Measurements from ENCODE around the gene NPAS3.

NPAS3 gene

DNA sequence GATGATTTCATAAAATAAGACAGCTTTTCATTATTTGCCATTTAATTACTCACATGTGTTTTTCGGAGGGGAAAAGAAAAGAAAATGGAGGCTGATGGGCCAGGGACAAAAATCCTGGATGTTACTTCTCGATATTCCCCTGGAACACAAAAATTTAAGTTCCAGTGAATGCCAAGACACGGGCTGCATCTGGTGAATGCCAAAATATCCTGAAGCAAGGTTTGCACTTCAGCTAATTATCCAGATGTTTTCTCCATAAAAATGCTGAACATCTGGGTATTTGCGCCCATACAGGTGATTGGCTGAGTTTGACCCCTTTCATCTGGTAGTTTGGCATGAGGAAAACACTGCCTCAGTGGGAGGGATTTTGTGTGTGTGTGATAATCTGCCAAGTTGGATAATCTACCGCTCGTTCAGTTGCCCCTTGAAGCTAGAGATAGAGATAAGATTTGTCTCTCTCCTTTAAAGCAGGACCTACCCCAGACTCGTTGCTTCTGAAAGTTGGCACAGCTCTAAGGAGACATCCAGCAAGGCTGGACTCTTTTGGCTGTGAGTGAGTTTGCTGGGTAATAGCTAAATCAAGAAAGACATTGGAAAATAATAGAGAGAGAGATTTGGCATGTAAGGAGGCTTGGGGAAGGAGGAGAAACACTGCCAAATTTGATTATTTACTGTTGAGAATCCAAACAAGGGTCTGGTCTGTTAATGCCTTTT is 622.2 kb downstream of the NPAS3 start:
- no peaks in the 10 kb centered on the region for H3K27me3 Mint-ChIP-seq
- DNase-seq (ENCODE audit: low spot score in 2 of 2) (no peak), ATAC-seq (replicated peaks; ENCODE audit: extremely low read depth, poor library complexity, severe bottlenecking) (no peak)
- H3K9me3 Mint-ChIP-seq: peaks cover 2% of the 10 kb centered on the region
- no peaks in the 10 kb centered on the region for H3K4me1 Mint-ChIP-seq
- H3K27ac Mint-ChIP-seq (ENCODE audit: low read depth): no peak overlapping the region
- no peaks in the 10 kb centered on the region for H3K36me3 Mint-ChIP-seq (ENCODE audit: insufficient read depth)
- H3K4me3 Mint-ChIP-seq: no peak overlapping the region

DNA sequence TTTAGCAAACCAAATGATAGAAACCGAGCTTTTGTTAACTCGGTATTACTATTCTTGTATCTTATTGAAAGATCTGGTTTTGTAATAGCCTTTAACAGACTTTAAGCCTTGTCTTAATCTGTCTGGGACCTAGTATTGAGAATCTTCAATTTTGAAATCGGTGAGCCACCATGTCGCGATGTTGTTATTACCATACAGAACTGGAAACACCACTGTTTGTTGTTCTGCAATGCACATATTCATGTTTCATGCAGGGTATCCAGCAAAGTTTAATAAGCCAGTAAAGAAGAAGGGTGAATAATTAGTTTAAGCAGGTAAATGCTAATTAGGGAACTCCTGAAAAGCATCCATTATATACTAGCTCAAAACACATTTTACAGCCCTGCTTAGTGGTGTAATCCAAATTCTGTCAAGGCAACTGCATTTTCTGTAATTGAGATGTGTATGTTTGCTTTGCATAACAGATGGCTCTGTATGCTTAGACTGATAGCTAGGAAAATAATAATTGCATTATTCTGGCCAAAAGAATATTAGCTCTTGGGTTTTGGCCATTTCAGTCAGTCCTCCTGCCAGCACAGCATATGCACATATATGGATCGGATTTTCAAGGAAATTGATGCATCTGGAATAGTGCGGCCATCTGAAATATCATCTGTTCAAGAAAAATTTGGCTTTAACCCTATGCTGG is 623.0 kb downstream of the NPAS3 start:
- no peak overlapping the region for H3K4me3 Mint-ChIP-seq
- no peak for ATAC-seq (replicated peaks; ENCODE audit: extremely low read depth, poor library complexity, severe bottlenecking)
- DNase-seq (ENCODE audit: low spot score in 2 of 2): no peak
- H3K4me1 Mint-ChIP-seq: no peaks in the 10 kb centered on the region
- H3K9me3 Mint-ChIP-seq: no peaks in the 10 kb centered on the region
- no peaks in the 10 kb centered on the region for H3K36me3 Mint-ChIP-seq (ENCODE audit: insufficient read depth)
- H3K27ac Mint-ChIP-seq (ENCODE audit: low read depth): no peak overlapping the region
- no peaks in the 10 kb centered on the region for H3K27me3 Mint-ChIP-seq

DNA sequence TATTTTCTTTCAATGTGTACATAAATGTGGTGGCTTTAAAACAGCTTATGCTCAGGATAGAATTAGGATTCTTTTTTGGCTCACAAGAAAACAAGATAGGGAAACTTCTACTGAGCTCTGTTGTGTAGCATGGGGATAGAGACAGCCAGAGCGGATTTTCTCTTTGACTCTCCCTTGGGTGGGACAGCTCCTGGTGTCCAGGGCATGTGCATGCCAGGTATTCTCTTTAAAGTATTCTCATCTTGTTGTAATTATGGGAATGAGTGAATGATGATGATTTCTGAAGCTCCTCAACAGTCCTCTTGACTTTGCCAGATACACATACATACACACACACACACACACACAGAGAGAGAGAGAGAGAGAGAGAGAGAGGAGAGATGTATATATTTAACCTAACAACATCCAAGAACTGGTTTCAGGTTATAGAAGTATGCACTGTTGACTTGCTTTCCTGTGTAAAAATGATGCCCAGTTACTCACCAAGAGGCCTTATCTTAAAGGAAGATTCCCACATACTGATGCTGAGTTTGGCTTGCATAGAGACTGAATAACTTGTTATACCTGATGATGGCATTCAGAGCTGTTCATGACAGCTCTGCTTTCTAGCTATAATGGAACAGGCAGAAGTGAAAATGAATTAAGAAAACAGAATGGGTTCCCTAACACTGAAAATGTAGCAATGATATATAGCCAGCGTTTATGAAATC is 624.7 kb downstream of the NPAS3 start:
- Mint-ChIP-seq H3K27ac (ENCODE audit: low read depth) (no peak overlapping the region), H3K36me3 (ENCODE audit: insufficient read depth) (no peaks in the 10 kb centered on the region), H3K27me3 (no peaks in the 10 kb centered on the region), H3K4me1 (no peaks in the 10 kb centered on the region), H3K9me3 (no peaks in the 10 kb centered on the region), H3K4me3 (no peak overlapping the region)
- DNase-seq (ENCODE audit: low spot score in 2 of 2): no peak
- ATAC-seq (replicated peaks; ENCODE audit: extremely low read depth, poor library complexity, severe bottlenecking): no peak

DNA sequence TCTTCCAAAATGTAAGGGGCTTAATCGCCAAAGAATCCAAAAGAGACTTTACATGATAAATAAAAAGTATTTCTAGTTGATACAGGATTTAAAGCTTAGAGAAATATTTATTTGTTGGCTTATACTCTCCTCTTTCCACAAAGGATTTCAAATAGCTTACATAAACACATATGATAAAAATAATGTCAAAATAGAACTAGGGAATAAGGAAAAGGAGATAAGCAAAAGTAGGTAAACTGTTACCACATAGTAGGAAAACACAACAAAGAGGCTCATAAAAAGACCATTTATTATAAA is 625.2 kb downstream of the NPAS3 start:
- Mint-ChIP-seq H3K27me3 (no peaks in the 10 kb centered on the region), H3K36me3 (ENCODE audit: insufficient read depth) (no peaks in the 10 kb centered on the region), H3K4me1 (no peaks in the 10 kb centered on the region), H3K9me3 (no peaks in the 10 kb centered on the region), H3K4me3 (no peak overlapping the region), H3K27ac (ENCODE audit: low read depth) (no peak overlapping the region)
- DNase-seq (ENCODE audit: low spot score in 2 of 2): no peak
- ATAC-seq (replicated peaks; ENCODE audit: extremely low read depth, poor library complexity, severe bottlenecking): no peak

DNA sequence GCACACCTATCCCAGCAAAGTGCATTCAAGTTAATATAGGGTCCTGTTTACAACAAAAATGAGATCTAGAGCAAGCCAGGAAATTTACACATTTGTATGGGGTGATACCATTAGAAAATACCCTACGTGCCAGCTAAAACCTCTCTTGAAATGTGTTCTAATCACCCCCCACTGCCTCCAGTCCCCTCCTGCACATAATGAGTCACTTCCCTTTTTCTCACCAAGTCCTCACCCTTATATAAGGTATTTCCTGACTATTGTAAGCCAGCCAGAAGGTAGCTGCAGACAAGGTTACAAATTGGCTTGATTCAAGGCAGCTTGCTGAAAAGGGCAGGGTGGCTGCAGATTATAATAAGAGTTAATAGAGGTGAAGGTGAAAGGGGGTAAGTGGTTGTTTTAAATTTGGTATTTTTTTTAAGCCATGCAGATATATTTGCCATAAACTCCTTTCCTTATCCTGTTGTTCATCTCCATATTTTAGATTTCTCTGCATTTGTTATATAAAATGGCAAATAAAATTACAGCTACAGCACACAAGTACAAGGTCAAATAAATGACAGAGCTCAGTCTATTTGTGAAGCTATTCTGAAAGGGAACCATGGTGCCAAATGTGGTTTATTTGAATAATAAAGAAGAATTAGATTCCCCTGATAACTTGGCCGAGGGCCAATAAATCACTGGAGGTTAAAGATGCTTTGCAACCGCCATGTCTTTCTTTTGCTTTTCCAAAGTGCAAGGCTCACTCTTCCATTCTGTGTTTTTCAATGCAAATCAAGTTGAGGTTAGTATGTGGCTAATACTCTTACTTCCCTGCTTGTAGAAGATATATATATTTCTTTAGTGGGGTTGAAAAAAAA is 626.3 kb downstream of the NPAS3 start:
- ATAC-seq (replicated peaks; ENCODE audit: extremely low read depth, poor library complexity, severe bottlenecking) (no peak), DNase-seq (ENCODE audit: low spot score in 2 of 2) (no peak)
- no peaks in the 10 kb centered on the region for H3K4me1 Mint-ChIP-seq
- no peaks in the 10 kb centered on the region for H3K27me3 Mint-ChIP-seq
- peaks cover 4% of the 10 kb centered on the region for H3K9me3 Mint-ChIP-seq
- H3K27ac Mint-ChIP-seq (ENCODE audit: low read depth): no peak overlapping the region
- H3K4me3 Mint-ChIP-seq: no peak overlapping the region
- no peaks in the 10 kb centered on the region for H3K36me3 Mint-ChIP-seq (ENCODE audit: insufficient read depth)

DNA sequence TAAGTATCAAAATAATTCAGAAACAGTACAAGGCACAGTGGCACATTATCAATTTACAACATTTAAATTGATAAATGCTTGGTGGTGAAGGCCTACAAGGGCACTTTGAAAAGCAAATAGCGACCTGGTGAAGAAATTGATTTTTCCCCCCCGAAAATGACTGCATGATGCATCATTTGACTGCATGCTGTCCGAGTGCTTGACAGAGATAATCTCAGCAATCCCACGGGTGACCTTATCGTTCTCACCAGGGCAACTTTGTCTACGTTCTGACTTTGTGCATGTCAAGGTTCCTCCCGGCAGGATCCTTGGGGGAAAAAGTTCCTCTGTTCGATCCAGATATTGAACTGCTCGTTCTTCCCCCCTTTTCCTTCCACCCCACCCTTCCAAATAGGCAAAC is 627.4 kb downstream of the NPAS3 start:
- Mint-ChIP-seq H3K9me3 (peaks cover 4% of the 10 kb centered on the region), H3K27ac (ENCODE audit: low read depth) (no peak overlapping the region), H3K4me1 (no peaks in the 10 kb centered on the region), H3K36me3 (ENCODE audit: insufficient read depth) (no peaks in the 10 kb centered on the region), H3K27me3 (no peaks in the 10 kb centered on the region), H3K4me3 (no peak overlapping the region)
- DNase-seq (ENCODE audit: low spot score in 2 of 2) (no peak), ATAC-seq (replicated peaks; ENCODE audit: extremely low read depth, poor library complexity, severe bottlenecking) (no peak)

DNA sequence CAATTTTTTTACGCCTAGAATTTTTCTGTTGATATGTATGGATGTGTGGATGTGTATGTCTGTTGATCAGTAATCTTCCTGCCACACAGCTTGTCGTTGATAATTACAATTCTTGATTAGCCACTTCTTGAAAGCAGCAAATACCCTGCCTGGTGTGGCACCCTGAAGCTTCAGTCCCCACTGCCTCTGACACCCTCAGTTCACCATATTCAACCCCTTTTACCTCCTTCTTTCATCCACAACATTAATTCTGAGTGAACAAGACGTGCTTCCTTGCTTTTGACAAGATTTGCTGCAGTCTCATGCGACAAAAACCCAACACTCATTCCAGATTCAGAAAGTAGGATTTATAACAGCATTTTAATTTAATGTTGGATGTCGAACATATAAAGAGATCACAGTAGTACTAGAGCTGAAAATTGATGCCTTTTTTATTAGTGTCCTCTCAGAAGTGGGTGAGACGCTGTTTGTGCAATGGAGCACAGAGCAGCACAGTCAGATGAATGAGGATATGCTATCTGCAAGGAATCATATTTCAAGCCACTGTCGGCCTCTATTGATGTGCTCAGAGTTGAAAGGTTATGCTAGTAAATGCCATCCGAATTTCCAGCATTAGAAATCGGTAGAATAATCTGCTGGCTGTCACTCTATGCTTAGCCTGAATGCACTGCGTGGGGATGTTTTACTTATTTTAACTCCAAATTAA is 628.5 kb downstream of the NPAS3 start:
- no peak for DNase-seq (ENCODE audit: low spot score in 2 of 2)
- H3K4me3 Mint-ChIP-seq: no peak overlapping the region
- no peaks in the 10 kb centered on the region for H3K36me3 Mint-ChIP-seq (ENCODE audit: insufficient read depth)
- H3K27me3 Mint-ChIP-seq: no peaks in the 10 kb centered on the region
- no peak overlapping the region for H3K27ac Mint-ChIP-seq (ENCODE audit: low read depth)
- H3K9me3 Mint-ChIP-seq: peaks cover 4% of the 10 kb centered on the region
- H3K4me1 Mint-ChIP-seq: no peaks in the 10 kb centered on the region
- no peak for ATAC-seq (replicated peaks; ENCODE audit: extremely low read depth, poor library complexity, severe bottlenecking)

DNA sequence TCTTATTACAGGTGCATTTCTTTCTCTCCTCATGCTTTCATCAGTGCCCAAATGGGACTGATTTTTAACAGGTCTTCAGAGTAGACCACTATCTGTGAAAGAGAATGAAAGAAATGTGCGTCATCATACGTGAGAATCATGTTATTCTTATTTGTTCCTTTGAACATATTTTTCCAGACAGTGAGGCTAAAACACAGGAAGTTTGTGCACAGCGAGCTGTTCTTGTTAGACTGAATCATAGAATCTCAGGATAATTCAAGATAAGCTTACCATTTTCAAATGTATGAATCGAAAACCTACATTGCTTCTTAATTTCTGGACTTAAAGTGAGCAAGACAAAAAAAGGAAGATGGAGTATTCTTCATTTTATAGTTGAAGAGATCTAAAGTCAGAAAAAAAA is 629.1 kb downstream of the NPAS3 start:
- Mint-ChIP-seq H3K4me1 (no peaks in the 10 kb centered on the region), H3K27ac (ENCODE audit: low read depth) (no peak overlapping the region), H3K4me3 (no peak overlapping the region), H3K36me3 (ENCODE audit: insufficient read depth) (no peaks in the 10 kb centered on the region), H3K9me3 (peaks cover 4% of the 10 kb centered on the region), H3K27me3 (no peaks in the 10 kb centered on the region)
- DNase-seq (ENCODE audit: low spot score in 2 of 2) (no peak), ATAC-seq (replicated peaks; ENCODE audit: extremely low read depth, poor library complexity, severe bottlenecking) (no peak)

DNA sequence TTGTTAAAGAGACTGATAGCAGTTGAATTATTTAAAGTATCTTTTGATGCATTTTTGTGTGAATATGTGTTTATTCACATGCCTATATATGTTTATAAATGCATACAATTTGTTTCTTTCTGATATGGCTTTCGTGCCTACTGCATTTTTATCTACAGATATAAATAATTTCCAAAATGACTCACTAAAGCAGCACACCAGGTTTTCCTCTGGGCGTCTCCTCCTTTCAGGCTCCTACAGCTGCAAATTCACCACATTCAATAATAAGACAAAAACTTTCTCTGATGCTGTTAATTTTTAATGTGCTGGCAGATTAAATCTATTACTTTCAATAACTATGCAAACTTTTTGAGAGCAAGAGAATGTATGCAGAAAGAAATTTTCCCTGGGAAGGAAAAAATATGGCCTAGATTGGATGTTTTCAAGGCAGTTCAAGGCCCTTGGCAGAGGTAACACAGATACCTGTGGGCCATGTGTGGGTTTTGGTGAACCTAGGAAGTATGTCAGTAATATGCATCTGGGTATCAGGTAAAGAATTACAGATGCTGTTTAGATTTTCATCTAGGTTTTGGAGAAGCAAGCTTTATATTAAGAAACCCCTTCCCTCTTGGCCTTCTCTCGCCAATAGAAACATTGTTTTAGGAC is 630.4 kb downstream of the NPAS3 start:
- ATAC-seq (replicated peaks; ENCODE audit: extremely low read depth, poor library complexity, severe bottlenecking): no peak
- H3K36me3 Mint-ChIP-seq (ENCODE audit: insufficient read depth): no peaks in the 10 kb centered on the region
- no peak overlapping the region for H3K27ac Mint-ChIP-seq (ENCODE audit: low read depth)
- no peaks in the 10 kb centered on the region for H3K4me1 Mint-ChIP-seq
- peaks cover 13% of the 10 kb centered on the region for H3K9me3 Mint-ChIP-seq
- no peak for DNase-seq (ENCODE audit: low spot score in 2 of 2)
- H3K27me3 Mint-ChIP-seq: no peaks in the 10 kb centered on the region
- H3K4me3 Mint-ChIP-seq: no peak overlapping the region

DNA sequence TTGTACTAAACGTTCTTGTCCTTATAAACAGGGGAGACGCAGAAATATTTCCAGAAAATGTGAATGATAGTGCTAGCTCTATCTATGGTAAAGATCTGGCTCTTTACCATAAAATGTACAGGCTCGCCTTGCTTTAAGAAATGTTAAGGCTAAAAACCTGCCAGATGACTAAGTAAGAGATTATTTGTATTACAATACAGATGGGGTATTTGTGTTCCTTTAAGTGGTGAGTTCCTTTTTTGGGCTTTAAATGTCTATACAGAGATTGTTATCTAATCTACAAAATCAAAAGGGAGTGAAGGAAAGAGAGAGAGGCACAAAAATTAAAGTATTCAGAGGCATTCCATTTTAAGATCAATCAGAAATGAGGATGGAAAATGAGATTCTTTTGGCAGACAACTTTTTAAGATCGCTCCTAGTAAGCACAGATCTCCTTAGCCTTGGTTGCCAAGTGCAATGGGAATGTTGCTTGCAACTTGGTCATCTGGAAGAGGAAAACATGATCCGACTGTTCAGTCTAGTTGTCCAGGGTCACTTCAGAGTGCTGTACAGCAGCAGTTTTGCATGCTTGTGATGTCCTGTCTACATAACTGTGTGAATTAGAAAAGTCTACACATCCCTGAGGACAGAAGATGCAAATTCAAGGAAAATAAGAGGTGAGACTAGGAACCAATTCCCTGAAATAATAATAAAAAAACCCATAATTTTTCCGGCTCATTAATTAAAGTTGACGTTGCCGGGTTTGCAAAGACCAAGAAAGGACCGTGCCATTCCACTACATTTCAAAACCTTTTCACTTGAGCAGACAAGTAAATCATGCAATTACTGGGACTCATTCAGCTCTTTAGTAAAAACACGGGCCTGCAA is 631.4 kb downstream of the NPAS3 start:
- H3K27ac Mint-ChIP-seq (ENCODE audit: low read depth): no peak overlapping the region
- no peaks in the 10 kb centered on the region for H3K27me3 Mint-ChIP-seq
- no peaks in the 10 kb centered on the region for H3K36me3 Mint-ChIP-seq (ENCODE audit: insufficient read depth)
- no peak for DNase-seq (ENCODE audit: low spot score in 2 of 2)
- no peak for ATAC-seq (replicated peaks; ENCODE audit: extremely low read depth, poor library complexity, severe bottlenecking)
- no peak overlapping the region for H3K4me3 Mint-ChIP-seq
- H3K4me1 Mint-ChIP-seq: no peaks in the 10 kb centered on the region
- peaks cover 17% of the 10 kb centered on the region for H3K9me3 Mint-ChIP-seq

DNA sequence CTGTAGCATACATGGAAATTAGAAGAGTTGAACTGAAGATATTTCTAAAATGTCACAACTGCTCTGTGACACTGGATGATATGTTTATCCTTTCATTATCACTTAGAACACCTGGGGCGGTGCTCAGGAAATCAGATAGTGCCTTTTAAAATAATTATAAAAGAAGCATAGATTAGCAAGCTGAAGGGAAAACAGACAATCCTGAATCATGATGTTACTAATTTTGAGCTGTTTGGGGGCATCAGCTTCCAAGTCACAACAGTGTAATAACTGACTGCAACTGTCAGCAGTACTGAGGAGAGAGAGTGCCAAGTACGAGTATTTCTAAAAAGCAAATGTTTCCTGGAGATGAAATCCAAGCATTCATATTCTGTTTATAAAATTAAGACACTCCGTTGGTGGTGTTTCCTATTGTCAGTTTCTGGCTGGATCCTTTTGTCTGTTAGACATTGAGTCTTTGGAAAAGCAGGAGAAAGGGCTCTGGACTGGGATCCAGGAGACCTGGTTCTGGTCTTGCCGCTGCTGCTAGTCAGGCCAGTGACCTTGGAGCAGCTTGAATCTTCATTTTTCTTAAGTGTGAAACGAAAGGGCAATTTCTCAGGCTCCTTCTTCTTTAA is 632.1 kb downstream of the NPAS3 start:
- DNase-seq (ENCODE audit: low spot score in 2 of 2) (no peak), ATAC-seq (replicated peaks; ENCODE audit: extremely low read depth, poor library complexity, severe bottlenecking) (no peak)
- Mint-ChIP-seq H3K27me3 (no peaks in the 10 kb centered on the region), H3K27ac (ENCODE audit: low read depth) (no peak overlapping the region), H3K4me3 (no peak overlapping the region), H3K36me3 (ENCODE audit: insufficient read depth) (no peaks in the 10 kb centered on the region), H3K4me1 (no peaks in the 10 kb centered on the region), H3K9me3 (peaks cover 17% of the 10 kb centered on the region)

All from central memory CD8-positive, alpha-beta T cell (primary cell).